HepG2 (cell line): ENCODE results near the gene KDM1B. TPM values are rescaled to one million over a fixed set of nuclear protein-coding genes. Genes with fewer than 3 reads are reported as not detected.

Experiments
- ATRX ChIP-seq: sonication (generic); formaldehyde crosslinking; IDR thresholded peaks from 2 replicates; pipeline ENCODE4 v1.4.0; 2020; ENCODE audit warnings: missing genetic modification reagents, borderline replicate concordance
- CHCHD3 ChIP-seq: sonication (generic); formaldehyde crosslinking; IDR thresholded peaks from 2 replicates; pipeline ENCODE4 v1.8.0; 2022; ENCODE audit warnings: mild to moderate bottlenecking, missing genetic modification reagents, moderate library complexity
- DRAP1 ChIP-seq: IDR thresholded peaks from 2 replicates; pipeline ENCODE4 v1.6.1; 2016; ENCODE audit warnings: missing genetic modification reagents, missing compliant biosample characterization
- FOSL1 ChIP-seq: sonication (generic); formaldehyde crosslinking; IDR thresholded peaks from 2 replicates; pipeline ENCODE4 v1.9.0; 2021; ENCODE audit warnings: missing genetic modification reagents, borderline replicate concordance
- FOXO4 ChIP-seq: sonication (generic); formaldehyde crosslinking; conservative IDR thresholded peaks from 2 replicates; pipeline ENCODE4 v1.8.1; 2023; ENCODE audit warnings: missing genetic modification reagents
- GLMP ChIP-seq: sonication (generic); formaldehyde crosslinking; IDR thresholded peaks from 2 replicates; pipeline ENCODE4 v1.9.0; 2021; ENCODE audit warnings: missing genetic modification reagents, mild to moderate bottlenecking, borderline replicate concordance
- HMG20A ChIP-seq: IDR thresholded peaks from 2 replicates; pipeline ENCODE4 v1.6.1; 2016; ENCODE audit warnings: borderline replicate concordance
- IRF2 ChIP-seq: IDR thresholded peaks from 2 replicates; pipeline ENCODE4 v1.6.1; 2018; ENCODE audit warnings: missing genetic modification reagents, missing compliant biosample characterization
- PAF1 ChIP-seq: IDR thresholded peaks from 2 replicates; pipeline ENCODE4 v1.6.1; 2016; ENCODE audit warnings: missing genetic modification reagents, missing compliant biosample characterization
- RELA ChIP-seq: sonication (generic); formaldehyde crosslinking; IDR thresholded peaks from 2 replicates; pipeline ENCODE4 v1.4.0; 2020; ENCODE audit warnings: missing genetic modification reagents
- RXRB ChIP-seq: IDR thresholded peaks from 2 replicates; pipeline ENCODE4 v1.6.1; 2016; ENCODE audit warnings: borderline replicate concordance, missing genetic modification reagents, missing compliant biosample characterization
- SMC3 ChIP-seq: IDR thresholded peaks from 2 replicates; pipeline ENCODE4 v1.6.1; 2011; ENCODE audit warnings: low read length, improper control_type of control experiment
- SP5 ChIP-seq: IDR thresholded peaks from 2 replicates; pipeline ENCODE4 v1.6.1; 2016; ENCODE audit warnings: low read depth, borderline replicate concordance
- SPEN ChIP-seq: sonication (generic); formaldehyde crosslinking; IDR thresholded peaks from 2 replicates; pipeline ENCODE4 v1.5.1; 2020; ENCODE audit warnings: low read depth, mild to moderate bottlenecking, missing genetic modification reagents
- TFDP2 ChIP-seq: sonication (generic); formaldehyde crosslinking; IDR thresholded peaks from 2 replicates; pipeline ENCODE4 v1.4.0; 2020; ENCODE audit warnings: missing genetic modification reagents
- XBP1 ChIP-seq: sonication (generic); formaldehyde crosslinking; IDR thresholded peaks from 2 replicates; pipeline ENCODE4 v1.5.0; 2020; ENCODE audit warnings: missing genetic modification reagents
- ZNF333 ChIP-seq: sonication (generic); formaldehyde crosslinking; IDR thresholded peaks from 2 replicates; pipeline ENCODE4 v1.4.0; 2020; ENCODE audit warnings: mild to moderate bottlenecking, missing genetic modification reagents, borderline replicate concordance
- ZNF468 ChIP-seq: sonication (generic); formaldehyde crosslinking; IDR thresholded peaks from 2 replicates; pipeline ENCODE4 v1.8.0; 2022; ENCODE audit warnings: mild to moderate bottlenecking, moderate library complexity, missing genetic modification reagents
- ZNF512B ChIP-seq: sonication (generic); formaldehyde crosslinking; IDR thresholded peaks from 2 replicates; pipeline ENCODE4 v1.5.1; 2020; ENCODE audit warnings: missing genetic modification reagents, mild to moderate bottlenecking, borderline replicate concordance
- ZNF749 ChIP-seq: sonication (generic); formaldehyde crosslinking; IDR thresholded peaks from 2 replicates; pipeline ENCODE4 v1.8.0; 2022; ENCODE audit warnings: mild to moderate bottlenecking, missing genetic modification reagents, moderate library complexity, borderline replicate concordance
- ZNF839 ChIP-seq: sonication (generic); formaldehyde crosslinking; IDR thresholded peaks from 2 replicates; pipeline ENCODE4 v1.4.0; 2020; ENCODE audit warnings: missing genetic modification reagents, mild to moderate bottlenecking, borderline replicate concordance
- ZSCAN30 ChIP-seq: sonication (generic); formaldehyde crosslinking; IDR thresholded peaks from 2 replicates; pipeline ENCODE4 v1.5.0; 2020; ENCODE audit warnings: mild to moderate bottlenecking, missing genetic modification reagents
- polyA plus RNA-seq, 8 experiments: library from polyadenylated mRNA; depleted of rRNA in 3 of 8; stranded (reverse) in 7 of 8; unstranded in 1 of 8; fragments of >200 nt; fragmentation: Illumina TruSeq in 4 of 8; extraction: Trizol in 4 of 8; gene quantifications; 2 replicates each; pipeline versions ENCODE4 v1.2.1 to v1.2.3, GENCODE V29; 2011 to 2016; ENCODE audit warnings: low read depth in 4 of 8, missing spikeins in 1 of 8, mixed read lengths in 1 of 8; ENCODE audit not compliant: insufficient read depth in 1 of 8
- total RNA-seq, 5 experiments: library from RNA; depleted of rRNA; stranded (reverse); fragments of >200 nt; fragmentation: Illumina TruSeq; extraction: Trizol; gene quantifications; 2 replicates each; pipeline ENCODE4 v1.2.3, GENCODE V29; 2016; ENCODE audit warnings: low read depth in 1 of 5

The KDM1B gene
- total and polyA plus RNA-seq, 2 of the 13 experiments (the other 11 are each of a cell fraction or from before 2014, with no cell fraction given), result 9.8 to 13.2 TPM

GRCh38 chr6:18122128-18123093, 32.8 kb upstream of the KDM1B start, which contains the start of gene NHLRC1 (continued):
- peak; percentile 61 for TF ChIP-seq DRAP1 (CRISPR knock-in tag)
- TF ChIP-seq SMC3, result peak; percentile 73
- TF ChIP-seq CHCHD3 (CRISPR knock-in tag), result peak; percentile 98
- peak; percentile 84; the same call in 1 of the 2 replicates for TF ChIP-seq ZNF839 (CRISPR knock-in tag)
- peak; percentile 84; the same call in 1 of the 2 replicates for TF ChIP-seq HMG20A (CRISPR knock-in tag)
- TF ChIP-seq ZNF468 (CRISPR knock-in tag), result peak; percentile 83; the same call in 1 of the 2 replicates
- TF ChIP-seq ZNF749 (CRISPR knock-in tag), result peak; percentile 94
- no peak for TF ChIP-seq FOXO4 (CRISPR knock-in tag)
- peak; percentile 95 for TF ChIP-seq ZNF333 (CRISPR knock-in tag)
- TF ChIP-seq SPEN (CRISPR knock-in tag), result peak; percentile 97
- peak; percentile 92 for TF ChIP-seq RELA (CRISPR knock-in tag)
- peak; percentile 94 for TF ChIP-seq TFDP2 (CRISPR knock-in tag)
- TF ChIP-seq GLMP (CRISPR knock-in tag), result no peak
- TF ChIP-seq ATRX, result no peak
- TF ChIP-seq IRF2, result peak; percentile 97
- peak; percentile 82; the same call in 1 of the 2 replicates for TF ChIP-seq ZNF512B (CRISPR knock-in tag)
- TF ChIP-seq XBP1 (CRISPR knock-in tag), result no peak
- peak; percentile 99 for TF ChIP-seq RXRB (CRISPR knock-in tag)
- TF ChIP-seq PAF1 (CRISPR knock-in tag), result no peak
- 0 out of 2 replicates have a peak, but pooled peaks have one; percentile 22 for TF ChIP-seq ZSCAN30 (CRISPR knock-in tag)
- TF ChIP-seq FOSL1 (CRISPR knock-in tag), result no peak
- peak; percentile 92 for TF ChIP-seq SP5 (CRISPR knock-in tag)
